GM12891 (cell line): ENCODE results near the gene PDE6B.
"Not testable (repeated sequence)": the region's sequence is repeated elsewhere in the genome, so short reads cannot be mapped to it uniquely, and the experiment has no call there.

Experiments used
- DNase-seq: peaks from one replicate; pipeline ENCODE4 v3.0.0; 2011; ENCODE audit warnings: low spot score; ENCODE audit not compliant: insufficient read length
- FAIRE-seq: peaks from 2 replicates; lab custom pipeline; 2011; peaks lifted over from hg19 to GRCh38; lab: Jason Lieb, UNC
- PAX5 ChIP-seq: IDR thresholded peaks from 2 replicates; pipeline ENCODE4 v1.6.1; 2011; ENCODE audit warnings: low read length, moderate library complexity, mild to moderate bottlenecking; ENCODE audit not compliant: insufficient read depth, severe bottlenecking
- POLR2A ChIP-seq: IDR thresholded peaks from 2 replicates; pipeline ENCODE4 v1.6.1; 2011; ENCODE audit warnings: low read depth, low read length, control low read depth
- POLR2AphosphoS5 ChIP-seq: IDR thresholded peaks from 2 replicates; pipeline ENCODE4 v1.6.1; 2011; ENCODE audit warnings: low read depth, low read length, control low read depth
- POU2F2 ChIP-seq: IDR thresholded peaks from 2 replicates; pipeline ENCODE4 v1.6.1; 2011; ENCODE audit warnings: low read depth, mild to moderate bottlenecking, control low read depth, low read length, moderate library complexity
- SPI1 ChIP-seq: IDR thresholded peaks from 2 replicates; pipeline ENCODE4 v1.6.1; 2011; ENCODE audit warnings: low read depth, low read length, control low read depth
- TAF1 ChIP-seq: IDR thresholded peaks from 2 replicates; pipeline ENCODE4 v1.6.1; 2011; ENCODE audit warnings: low read depth, low read length, control low read depth

The PDE6B gene

DNA sequence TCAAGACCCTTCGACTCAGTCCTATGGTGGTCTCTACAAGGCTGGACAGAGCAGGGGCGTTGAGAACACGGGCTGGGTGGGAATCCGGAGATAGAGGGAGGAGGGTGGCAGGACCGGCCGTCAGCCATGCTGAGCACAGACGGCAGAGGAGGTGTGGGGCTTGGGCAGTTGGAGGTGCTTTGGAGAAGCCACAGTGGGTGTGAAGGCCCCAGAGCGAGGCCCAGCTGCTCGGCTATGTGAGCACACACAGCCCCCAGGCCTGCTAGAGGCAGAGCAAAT is 4.2 kb downstream of the PDE6B start:
- no peak for TF ChIP-seq SPI1
- no peak for TF ChIP-seq POLR2A
- TF ChIP-seq PAX5, result no peak
- TF ChIP-seq TAF1, result no peak
- TF ChIP-seq POLR2AphosphoS5, result no peak
- TF ChIP-seq POU2F2, result no peak
- no peak for DNase-seq
- no peak for FAIRE-seq

DNA sequence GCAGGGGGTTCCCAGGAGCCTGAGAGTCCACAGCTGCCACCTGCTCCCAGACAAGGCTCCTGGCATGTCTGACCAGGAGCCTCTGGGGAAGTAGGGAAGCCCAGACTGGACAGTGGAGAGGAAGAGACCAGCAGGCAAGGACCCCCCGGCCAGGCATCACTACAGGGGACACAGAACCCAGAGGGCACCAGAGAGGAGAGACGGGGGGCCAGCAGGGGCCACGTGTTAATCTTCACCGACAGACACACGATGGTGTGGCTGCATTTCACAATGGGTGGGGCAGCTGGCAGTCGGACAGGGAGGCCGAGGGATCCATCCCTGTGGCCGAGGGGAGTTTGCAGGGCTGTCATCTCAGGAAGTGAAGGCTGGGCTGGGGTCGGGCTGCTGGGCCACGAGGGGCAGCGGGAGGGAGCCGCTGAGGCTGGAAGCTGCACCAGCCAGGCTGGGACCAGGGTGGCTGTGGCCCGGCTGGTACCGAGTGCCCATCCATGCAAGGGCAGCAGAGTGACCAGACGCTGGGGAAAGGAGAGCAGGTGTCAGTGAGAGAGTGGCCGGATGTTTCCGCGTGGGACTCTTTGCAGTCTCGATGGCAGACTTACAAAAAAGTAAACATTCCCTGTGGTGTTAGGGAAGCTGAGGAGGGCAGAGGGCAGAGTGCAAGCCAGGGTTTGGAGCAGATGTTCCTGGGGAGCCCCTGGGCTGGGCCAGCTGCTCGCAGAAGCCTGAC is 4.7 kb downstream of the PDE6B start:
- no peak for DNase-seq

DNA sequence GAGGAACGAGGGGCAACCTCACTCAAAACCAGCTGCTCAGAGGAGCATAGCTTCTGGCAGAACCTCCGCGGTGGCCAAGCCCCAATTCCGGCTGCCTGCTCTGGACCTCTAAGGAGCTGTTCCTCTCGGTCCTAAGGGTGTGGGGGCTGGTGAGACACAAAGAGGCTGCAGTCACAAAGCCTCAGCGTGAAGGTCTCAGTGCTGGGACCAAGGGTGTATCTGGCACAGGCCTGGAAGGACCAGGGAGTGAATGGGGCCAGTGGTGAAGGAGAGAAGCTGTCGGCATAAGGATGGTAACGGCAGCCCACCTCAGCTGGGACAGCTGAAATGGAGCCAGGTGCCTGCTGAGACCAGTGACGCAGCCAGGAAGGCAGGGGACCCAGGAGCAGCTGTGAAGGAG is 5.3 kb downstream of the PDE6B start:
- DNase-seq (no peak), FAIRE-seq (no peak)

More for the DNA sequence above, 4.7 kb downstream of the PDE6B start:
- no peak for FAIRE-seq
- no peak for TF ChIP-seq POU2F2
- no peak for TF ChIP-seq POLR2AphosphoS5
- TF ChIP-seq SPI1, result no peak
- no peak for TF ChIP-seq PAX5
- no peak for TF ChIP-seq POLR2A
- no peak for TF ChIP-seq TAF1

DNA sequence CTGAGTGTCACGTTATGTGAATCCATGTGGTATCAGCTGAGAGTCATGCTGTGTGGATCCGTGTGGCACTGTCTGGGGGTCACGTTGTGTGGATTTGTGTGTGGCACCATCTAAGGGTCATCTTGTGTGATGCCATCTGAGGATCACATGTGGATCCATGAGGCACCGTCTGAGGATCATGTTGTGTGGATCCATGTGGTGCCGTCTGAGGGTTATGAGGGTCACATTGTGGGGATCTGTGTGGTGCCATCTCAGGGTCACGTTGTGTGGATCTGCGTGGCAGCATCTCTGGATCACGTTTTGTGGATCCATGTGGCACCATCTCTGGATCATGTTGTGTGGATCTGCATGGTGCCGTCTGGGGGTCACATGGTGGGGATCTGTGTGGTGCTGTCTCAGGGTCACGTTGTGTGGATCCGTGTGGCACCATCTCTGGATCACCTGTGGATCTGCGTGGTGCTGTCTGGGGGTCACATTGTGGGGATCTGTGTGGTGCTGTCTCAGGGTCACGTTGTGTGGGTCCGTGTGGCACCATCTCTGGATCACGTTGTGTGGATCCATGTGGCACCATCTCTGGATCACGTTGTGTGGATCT is 6.9 kb downstream of the PDE6B start:
- TF ChIP-seq POU2F2 (no peak), POLR2A (no peak), POLR2AphosphoS5 (no peak)
- no peak for DNase-seq
- no peak for FAIRE-seq

More for the DNA sequence above, 5.3 kb downstream of the PDE6B start:
- TF ChIP-seq POLR2A (no peak), TAF1 (no peak), PAX5 (no peak), SPI1 (no peak), POU2F2 (no peak), POLR2AphosphoS5 (no peak)

DNA sequence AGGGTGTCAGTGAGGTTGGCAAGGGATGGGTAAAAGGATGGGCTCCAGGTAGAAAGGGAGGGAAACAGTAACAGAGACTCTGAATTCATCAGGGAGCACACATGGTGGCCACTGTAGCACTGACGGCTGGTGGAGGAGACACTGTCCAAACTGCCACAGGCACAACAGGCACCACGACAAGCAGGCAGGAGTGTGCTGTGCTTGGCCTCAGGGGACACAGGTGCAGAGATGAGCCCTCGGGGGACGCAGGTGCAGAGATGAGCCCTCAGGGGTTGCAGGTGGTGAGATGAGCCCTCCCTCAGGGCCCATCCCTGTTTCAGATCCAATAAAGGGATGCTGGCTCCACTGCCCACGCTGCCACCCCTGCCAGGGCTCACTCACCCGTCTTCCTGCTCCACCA is 7.6 kb downstream of the PDE6B start:
- DNase-seq (no peak), FAIRE-seq (no peak)
- TF ChIP-seq POLR2A (no peak), SPI1 (no peak), POLR2AphosphoS5 (no peak), TAF1 (no peak), PAX5 (no peak), POU2F2 (no peak)

- DNase-seq, result no peak
- TF ChIP-seq PAX5 (no peak), POU2F2 (no peak), SPI1 (no peak), POLR2A (no peak), POLR2AphosphoS5 (no peak), TAF1 (no peak)
- FAIRE-seq, result no peak
Observed at GRCh38 chr4:633406-633805, 8.0 kb downstream of the PDE6B start.

DNA sequence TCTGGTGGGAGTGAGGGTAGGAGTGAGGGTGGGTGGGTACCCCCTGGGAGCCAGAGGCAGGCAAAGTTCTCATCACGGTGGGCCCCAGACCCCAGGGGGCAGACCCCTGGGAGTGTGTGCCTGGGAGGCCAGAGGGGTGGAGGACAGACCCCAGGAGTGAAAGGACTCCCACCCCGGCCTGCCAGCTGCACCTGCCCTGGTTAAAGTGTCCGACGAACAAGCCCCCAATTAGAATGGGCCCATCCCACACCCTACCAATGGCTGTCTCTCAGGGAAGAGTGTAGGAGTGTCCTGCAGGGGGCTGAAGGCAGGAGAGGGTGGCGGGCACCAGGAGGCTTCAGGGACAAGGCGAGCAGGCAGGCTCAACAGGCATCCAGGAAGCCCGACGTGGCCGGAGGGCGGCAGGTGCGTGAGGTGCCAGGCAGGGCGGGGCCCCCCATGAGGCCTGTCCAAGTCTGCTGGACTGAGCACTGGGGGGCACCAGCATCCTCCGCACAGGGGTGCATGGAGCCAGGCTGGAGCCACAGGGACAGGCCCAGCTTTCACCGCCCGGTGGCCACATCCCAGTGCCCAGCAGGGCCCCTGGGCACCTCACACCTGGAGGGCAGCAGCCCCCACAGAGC is 8.7 kb downstream of the PDE6B start:
- FAIRE-seq (no peak), DNase-seq (no peak)
- TF ChIP-seq POLR2A, result no peak
- TF ChIP-seq TAF1, result no peak

DNA sequence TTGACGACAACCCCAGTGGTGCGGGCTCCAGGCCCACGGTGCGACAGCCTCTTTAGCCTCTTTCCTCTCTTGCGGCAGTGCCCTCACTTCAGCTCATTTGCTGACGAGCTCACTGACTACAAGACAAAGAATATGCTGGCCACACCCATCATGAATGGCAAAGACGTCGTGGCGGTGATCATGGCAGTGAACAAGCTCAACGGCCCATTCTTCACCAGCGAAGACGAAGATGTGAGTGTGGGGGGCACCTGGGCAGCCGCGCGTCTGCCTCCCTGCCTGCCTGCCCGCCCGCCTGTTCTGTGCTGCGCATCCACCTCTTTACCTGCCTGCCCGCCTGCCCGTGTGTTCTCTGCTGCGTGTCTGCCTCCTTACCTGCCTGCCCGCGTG is 9.2 kb downstream of the PDE6B start:
- no peak for TF ChIP-seq SPI1
- no peak for TF ChIP-seq POU2F2
- no peak for TF ChIP-seq POLR2A
- TF ChIP-seq TAF1, result no peak
- TF ChIP-seq POLR2AphosphoS5, result no peak
- TF ChIP-seq PAX5, result no peak
- DNase-seq (no peak), FAIRE-seq (no peak)

- not testable (repeated sequence) for FAIRE-seq, DNase-seq
Observed at GRCh38 chr4:635066-635835, 9.9 kb downstream of the PDE6B start.
